ENCODE measurements around the gene PPP4R2.
"Not testable (repeated sequence)": the region's sequence is repeated elsewhere in the genome, so short reads cannot be mapped to it uniquely, and the experiment has no call there.

Gene PPP4R2

DNA sequence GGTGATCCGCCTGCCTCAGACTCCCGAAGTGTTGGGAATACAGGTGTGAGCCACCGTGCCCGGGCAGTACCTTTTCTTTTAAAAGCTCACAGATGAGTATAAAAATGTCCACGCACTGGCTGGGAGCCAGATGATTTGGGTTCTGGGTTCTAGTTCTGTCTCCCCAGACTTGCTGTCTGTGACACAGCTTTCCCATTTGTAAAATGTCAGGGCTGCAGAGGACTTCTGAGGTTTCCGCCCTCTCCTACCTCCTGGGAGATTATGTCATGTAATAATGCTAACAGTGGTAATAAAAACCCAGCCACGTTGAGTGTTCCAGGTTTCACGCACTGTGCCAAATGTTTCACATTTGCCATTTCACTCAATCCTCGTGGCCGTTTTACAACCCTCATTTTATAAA lies 1.3 kb upstream of the PPP4R2 start:
- Mint-ChIP-seq H3K27ac (no peak overlapping the region), H3K4me3 (no peak overlapping the region)

DNA sequence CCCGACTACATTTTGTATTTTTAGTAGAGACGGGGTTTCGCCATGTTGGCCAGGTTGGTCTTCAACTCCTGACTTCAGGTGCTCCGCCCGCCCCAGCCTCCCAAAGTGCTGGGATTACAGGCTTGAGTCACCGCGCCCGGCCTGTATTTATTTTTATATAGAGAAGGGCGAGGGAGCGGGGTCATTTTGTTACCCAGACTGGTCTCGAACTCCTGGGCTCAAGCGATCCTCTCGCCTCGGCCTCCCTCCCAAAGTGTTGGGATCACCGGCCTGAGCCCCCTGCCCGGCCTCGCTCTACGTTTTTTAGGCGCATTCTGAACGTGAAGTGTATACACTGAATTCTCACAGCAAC lies 514 bp upstream of the PPP4R2 start:
- ATAC-seq (replicated peaks) (no peak), DNase-seq (no peak)
- Mint-ChIP-seq H3K4me3 (peak overlapping the region; percentile 86 to 90), H3K4me1 (peaks cover 19 to 29% of the 10 kb centered on the region in 2 donors), H3K36me3 (peaks cover 10 to 11% of the 10 kb centered on the region in 2 donors), H3K9me3 (no peaks in the 10 kb centered on the region), H3K27ac (peak overlapping the region; percentile 97), H3K27me3 (no peaks in the 10 kb centered on the region)

More for the DNA sequence above, 1.3 kb upstream of the PPP4R2 start:
- H3K36me3 Mint-ChIP-seq: peaks cover 10 to 11% of the 10 kb centered on the region in 2 donors
- no peaks in the 10 kb centered on the region for H3K27me3 Mint-ChIP-seq
- ATAC-seq (replicated peaks) (no peak), DNase-seq (no peak)
- peaks cover 15 to 21% of the 10 kb centered on the region in 2 donors for H3K4me1 Mint-ChIP-seq
- H3K9me3 Mint-ChIP-seq: no peaks in the 10 kb centered on the region

DNA sequence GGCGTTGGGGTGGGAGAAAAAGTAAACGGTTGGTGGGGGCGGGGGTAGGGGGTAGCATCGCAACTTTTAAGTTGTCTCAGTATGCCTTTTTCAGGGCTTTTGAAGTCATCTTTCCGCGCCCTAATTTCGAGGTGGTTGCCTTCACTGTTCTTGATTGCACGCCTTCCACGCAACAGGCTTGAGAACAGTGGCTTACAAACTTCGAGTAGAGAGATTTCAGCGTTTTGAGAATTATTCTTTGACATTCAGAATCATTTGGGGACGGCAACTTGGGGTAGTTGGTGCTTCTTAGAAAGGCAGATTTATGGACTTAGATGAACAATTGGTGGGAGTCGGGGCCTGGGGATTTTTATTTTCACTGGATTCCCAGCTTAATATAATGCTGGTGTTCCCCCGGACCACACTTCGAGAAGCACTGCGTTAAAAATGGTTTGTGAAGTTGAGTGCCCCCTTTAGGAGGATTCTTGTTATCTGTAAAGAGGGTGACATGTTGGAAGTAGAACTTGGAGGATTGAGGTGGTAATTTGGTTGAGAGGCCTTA lies 880 bp downstream of the PPP4R2 start:
- peak; percentile 26 to 30 for ATAC-seq (replicated peaks)
- Mint-ChIP-seq H3K4me1 (peaks cover 22 to 40% of the 10 kb centered on the region in 2 donors), H3K9me3 (no peaks in the 10 kb centered on the region)

GRCh38 chr3:72998466-72998865 lies 1.9 kb downstream of the PPP4R2 start:
- Mint-ChIP-seq H3K27me3 (no peaks in the 10 kb centered on the region), H3K36me3 (peaks cover 23 to 25% of the 10 kb centered on the region in 2 donors), H3K4me3 (peak overlapping the region; percentile 60 to 64), H3K9me3 (no peaks in the 10 kb centered on the region), H3K4me1 (peaks cover 24 to 47% of the 10 kb centered on the region in 2 donors), H3K27ac (no peak overlapping the region)
- ATAC-seq (replicated peaks) (no peak), DNase-seq (no peak)

More for the DNA sequence above, 880 bp downstream of the PPP4R2 start:
- Mint-ChIP-seq H3K36me3 (peaks cover 18 to 21% of the 10 kb centered on the region in 2 donors), H3K4me3 (peak overlapping the region; percentile 86 to 90), H3K27me3 (no peaks in the 10 kb centered on the region), H3K27ac (peak overlapping the region; percentile 97)
- DNase-seq: peak; percentile 15

DNA sequence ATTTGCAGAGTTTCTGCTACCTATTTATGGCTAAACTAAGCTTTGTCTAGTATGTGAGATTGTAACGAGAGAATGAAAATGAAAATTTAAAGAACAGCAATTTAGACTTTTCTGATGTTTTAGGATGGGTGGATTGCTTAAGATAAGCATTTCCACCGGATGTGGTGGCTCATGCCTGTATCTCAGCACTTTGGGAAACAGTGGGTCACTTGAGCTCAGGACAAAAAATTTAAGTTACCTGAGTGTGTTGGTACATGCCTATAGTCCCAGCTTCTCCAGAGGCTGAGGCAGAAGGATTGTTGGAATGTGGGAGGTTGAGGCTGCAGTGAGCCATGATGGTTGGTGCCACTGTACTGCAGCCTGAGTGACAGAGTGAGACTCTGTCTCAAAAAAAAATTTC lies 3.3 kb downstream of the PPP4R2 start:
- peaks cover 30 to 62% of the 10 kb centered on the region in 2 donors for H3K4me1 Mint-ChIP-seq
- no peaks in the 10 kb centered on the region for H3K9me3 Mint-ChIP-seq
- H3K27me3 Mint-ChIP-seq: no peaks in the 10 kb centered on the region
- H3K27ac Mint-ChIP-seq: no peak overlapping the region
- ATAC-seq (replicated peaks) (no peak), DNase-seq (no peak)
- H3K4me3 Mint-ChIP-seq: peak overlapping the region; percentile 39 to 62
- H3K36me3 Mint-ChIP-seq: peaks cover 35 to 37% of the 10 kb centered on the region in 2 donors

DNA sequence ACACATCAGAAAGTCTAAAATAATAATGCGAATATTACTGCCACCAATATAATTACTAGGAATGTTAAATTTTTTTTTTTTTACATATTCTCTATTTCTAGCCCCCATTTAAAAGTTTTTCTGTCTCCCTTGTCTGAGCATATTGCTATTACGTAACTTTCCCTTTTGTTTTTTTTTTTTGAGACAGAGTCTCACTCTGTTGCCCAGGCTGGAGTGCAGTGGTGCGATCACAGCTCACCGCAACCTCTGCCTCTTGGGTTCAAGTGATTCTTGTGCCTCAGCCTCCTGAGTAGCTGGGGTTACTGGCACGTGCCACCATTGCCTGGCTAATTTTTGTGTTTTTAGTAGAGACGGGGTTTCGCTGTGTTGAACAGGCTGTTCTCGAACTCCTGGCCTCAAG lies 6.4 kb downstream of the PPP4R2 start:
- not testable (repeated sequence) for H3K27me3 Mint-ChIP-seq; H3K4me3 Mint-ChIP-seq; ATAC-seq (replicated peaks); H3K9me3 Mint-ChIP-seq; H3K27ac Mint-ChIP-seq; DNase-seq
- Mint-ChIP-seq H3K36me3 (peaks cover 50 to 56% of the 10 kb centered on the region in 2 donors), H3K4me1 (peaks cover 32 to 80% of the 10 kb centered on the region in 2 donors)

DNA sequence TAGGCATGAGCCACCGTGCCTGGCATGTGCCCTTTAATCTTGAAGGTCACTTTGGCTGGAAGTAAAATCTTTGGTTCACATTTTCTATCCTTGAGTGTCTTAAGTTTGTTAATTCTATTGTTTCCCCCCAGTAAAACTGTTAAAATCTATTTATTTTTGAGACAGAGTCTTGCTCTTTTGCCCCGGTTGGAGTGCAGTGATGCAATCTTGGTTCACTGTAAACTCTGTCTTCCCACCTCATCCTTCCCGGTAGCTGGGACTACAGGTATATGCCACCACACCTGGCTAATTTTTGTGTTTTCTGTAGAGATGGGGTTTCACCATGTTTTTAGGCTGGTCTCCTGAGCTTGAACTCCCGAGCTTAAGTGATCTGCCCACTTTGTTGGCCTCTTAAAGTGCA lies 7.7 kb downstream of the PPP4R2 start:
- H3K27ac Mint-ChIP-seq: no peak overlapping the region
- peaks cover 38 to 83% of the 10 kb centered on the region in 2 donors for H3K4me1 Mint-ChIP-seq
- no peaks in the 10 kb centered on the region for H3K9me3 Mint-ChIP-seq
- peaks cover 56 to 67% of the 10 kb centered on the region in 2 donors for H3K36me3 Mint-ChIP-seq
- DNase-seq (no peak), ATAC-seq (replicated peaks) (no peak)
- H3K4me3 Mint-ChIP-seq: no peak overlapping the region
- no peaks in the 10 kb centered on the region for H3K27me3 Mint-ChIP-seq

DNA sequence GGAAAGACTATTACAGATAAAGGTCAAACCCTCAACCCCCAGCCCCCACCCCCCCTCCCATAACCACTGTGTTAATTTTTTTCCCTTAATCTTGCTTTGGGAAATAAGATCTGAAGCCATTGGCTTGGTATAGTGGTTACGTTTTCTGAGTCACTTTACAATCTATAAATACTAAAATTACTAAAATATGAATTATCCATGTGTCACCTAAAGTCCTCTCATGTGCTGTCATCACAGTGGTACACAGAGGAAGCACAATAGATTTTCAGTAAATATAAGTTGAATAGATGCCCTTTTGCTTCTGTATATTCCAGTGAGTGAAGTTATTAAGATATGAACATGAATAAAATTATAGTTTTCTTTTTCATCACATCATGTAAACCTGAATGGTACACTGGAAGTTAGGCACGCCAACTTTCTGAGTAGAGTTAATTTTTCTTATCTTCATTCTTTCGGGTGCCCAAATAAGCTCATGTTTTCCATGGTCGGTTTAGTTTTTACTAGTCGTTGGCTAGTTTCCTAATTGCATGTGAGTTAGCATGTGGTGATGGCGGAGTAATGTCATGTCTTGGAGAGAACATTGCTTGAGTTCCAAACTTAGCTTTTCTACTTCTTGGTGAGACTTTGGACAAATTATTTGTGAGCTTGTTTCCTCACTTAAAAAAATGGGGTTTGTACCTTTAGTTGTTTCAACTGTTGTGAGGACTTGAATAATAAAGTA lies 11.5 kb downstream of the PPP4R2 start:
- peaks cover 53 to 82% of the 10 kb centered on the region in 2 donors for H3K36me3 Mint-ChIP-seq
- no peaks in the 10 kb centered on the region for H3K27me3 Mint-ChIP-seq

DNA sequence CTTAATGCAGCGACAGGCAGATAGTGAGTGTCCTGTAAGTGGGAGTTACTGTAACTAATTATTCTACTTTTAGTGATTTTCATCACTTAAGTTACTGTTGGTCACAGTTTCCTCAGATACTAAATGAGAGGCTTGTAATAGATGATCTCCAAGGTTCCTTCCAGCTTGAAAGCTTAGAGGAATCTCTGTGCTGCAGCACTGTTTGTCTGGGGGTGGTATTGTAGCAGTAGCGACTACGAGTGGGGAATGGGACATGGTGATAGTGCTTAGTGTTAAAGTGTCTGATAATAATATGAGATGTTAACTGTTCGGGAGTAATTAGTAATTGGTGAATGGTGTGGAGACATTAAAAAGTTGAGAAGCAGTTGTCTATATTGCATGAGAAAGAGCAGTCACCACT lies 12.4 kb downstream of the PPP4R2 start:
- Mint-ChIP-seq H3K36me3 (peaks cover 49 to 77% of the 10 kb centered on the region in 2 donors), H3K27ac (peak overlapping the region; percentile 70), H3K4me3 (no peak overlapping the region), H3K9me3 (no peaks in the 10 kb centered on the region), H3K4me1 (peaks cover 39 to 83% of the 10 kb centered on the region in 2 donors), H3K27me3 (no peaks in the 10 kb centered on the region)
- no peak for DNase-seq
- no peak for ATAC-seq (replicated peaks)

More for the DNA sequence above, 11.5 kb downstream of the PPP4R2 start:
- no peak overlapping the region for H3K4me3 Mint-ChIP-seq
- DNase-seq (no peak), ATAC-seq (replicated peaks) (no peak)
- H3K4me1 Mint-ChIP-seq: peaks cover 39 to 91% of the 10 kb centered on the region in 2 donors
- no peak overlapping the region for H3K27ac Mint-ChIP-seq
- H3K9me3 Mint-ChIP-seq: no peaks in the 10 kb centered on the region

- Mint-ChIP-seq H3K27ac (no peak overlapping the region), H3K4me3 (no peak overlapping the region), H3K27me3 (no peaks in the 10 kb centered on the region), H3K9me3 (no peaks in the 10 kb centered on the region), H3K36me3 (peaks cover 41 to 69% of the 10 kb centered on the region in 2 donors), H3K4me1 (peaks cover 33 to 75% of the 10 kb centered on the region in 2 donors)
- ATAC-seq (replicated peaks): no peak
- DNase-seq: no peak
Observed at GRCh38 chr3:73009750-73010149, 13.1 kb downstream of the PPP4R2 start.

GRCh38 chr3:73010158-73010557 lies 13.5 kb downstream of the PPP4R2 start:
- Mint-ChIP-seq H3K4me1 (peaks cover 33 to 72% of the 10 kb centered on the region in 2 donors), H3K27ac (no peak overlapping the region)

GRCh38 chr3:73018298-73018697 lies 21.7 kb downstream of the PPP4R2 start:
- H3K9me3 Mint-ChIP-seq: no peaks in the 10 kb centered on the region
- H3K36me3 Mint-ChIP-seq: peaks cover 6 to 38% of the 10 kb centered on the region in 2 donors
- ATAC-seq (replicated peaks): no peak
- H3K4me1 Mint-ChIP-seq: peaks cover 14 to 39% of the 10 kb centered on the region in 2 donors
- no peak for DNase-seq
- H3K27me3 Mint-ChIP-seq: no peaks in the 10 kb centered on the region
- H3K4me3 Mint-ChIP-seq: no peak overlapping the region
- no peak overlapping the region for H3K27ac Mint-ChIP-seq

More at GRCh38 chr3:73010158-73010557, 13.5 kb downstream of the PPP4R2 start:
- DNase-seq (no peak), ATAC-seq (replicated peaks) (no peak)
- peaks cover 41 to 67% of the 10 kb centered on the region in 2 donors for H3K36me3 Mint-ChIP-seq
- H3K4me3 Mint-ChIP-seq: no peak overlapping the region
- no peaks in the 10 kb centered on the region for H3K9me3 Mint-ChIP-seq
- H3K27me3 Mint-ChIP-seq: no peaks in the 10 kb centered on the region

DNA sequence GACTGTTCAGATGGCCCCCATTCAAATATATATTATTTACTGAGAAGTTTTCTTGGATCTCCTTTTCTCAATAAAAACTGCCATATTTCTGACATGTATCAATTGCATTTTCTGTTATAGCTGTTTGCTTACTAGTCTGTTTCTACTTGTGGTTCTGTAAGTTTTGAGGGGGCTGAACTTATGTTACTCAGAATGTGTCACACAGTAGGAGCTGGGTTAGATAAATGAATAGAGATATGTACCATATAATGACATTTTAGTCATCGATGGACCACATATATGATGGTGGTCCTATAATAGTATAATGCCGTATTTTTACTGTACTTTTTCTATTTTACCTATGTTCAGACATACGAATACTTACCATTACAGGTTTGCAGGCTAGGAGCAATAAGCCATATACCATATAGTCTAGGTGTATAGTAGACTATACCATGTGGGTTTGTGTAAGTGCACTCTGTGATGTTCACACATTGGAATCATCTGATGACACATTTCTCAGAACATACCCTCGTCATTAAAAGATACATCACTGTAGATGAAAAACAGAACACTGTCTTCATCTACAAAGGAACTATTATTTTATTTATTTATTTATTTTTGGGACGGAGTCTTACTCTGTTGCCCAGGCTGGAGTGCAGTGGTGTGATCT lies 22.3 kb downstream of the PPP4R2 start:
- DNase-seq (no peak), ATAC-seq (replicated peaks) (no peak)
- Mint-ChIP-seq H3K27me3 (no peaks in the 10 kb centered on the region), H3K4me1 (peaks cover 14 to 39% of the 10 kb centered on the region in 2 donors), H3K27ac (no peak overlapping the region), H3K9me3 (no peaks in the 10 kb centered on the region), H3K36me3 (peaks cover 6 to 38% of the 10 kb centered on the region in 2 donors), H3K4me3 (no peak overlapping the region)

- Mint-ChIP-seq H3K4me1 (peaks cover 24 to 48% of the 10 kb centered on the region in 2 donors), H3K27me3 (no peaks in the 10 kb centered on the region), H3K27ac (no peak overlapping the region), H3K4me3 (no peak overlapping the region), H3K9me3 (no peaks in the 10 kb centered on the region), H3K36me3 (peaks cover 7 to 37% of the 10 kb centered on the region in 2 donors)
- no peak for ATAC-seq (replicated peaks)
- no peak for DNase-seq
Observed at GRCh38 chr3:73021301-73021835, 24.8 kb downstream of the PPP4R2 start.
